Brain pericyte (primary cell): ENCODE results near the gene CHCHD3.
"Not testable (repeated sequence)": the region's sequence is repeated elsewhere in the genome, so short reads cannot be mapped to it uniquely, and the experiment has no call there.

ENCODE experiments used
- DNase-seq: peaks from one replicate; pipeline ENCODE4 v3.0.0-alpha.2; 2012; ENCODE audit warnings: low read depth, low spot score

The CHCHD3 gene

GRCh38 chr7:133044722-133045473 is 37.0 kb downstream of the CHCHD3 start:
- no peak for DNase-seq

DNA sequence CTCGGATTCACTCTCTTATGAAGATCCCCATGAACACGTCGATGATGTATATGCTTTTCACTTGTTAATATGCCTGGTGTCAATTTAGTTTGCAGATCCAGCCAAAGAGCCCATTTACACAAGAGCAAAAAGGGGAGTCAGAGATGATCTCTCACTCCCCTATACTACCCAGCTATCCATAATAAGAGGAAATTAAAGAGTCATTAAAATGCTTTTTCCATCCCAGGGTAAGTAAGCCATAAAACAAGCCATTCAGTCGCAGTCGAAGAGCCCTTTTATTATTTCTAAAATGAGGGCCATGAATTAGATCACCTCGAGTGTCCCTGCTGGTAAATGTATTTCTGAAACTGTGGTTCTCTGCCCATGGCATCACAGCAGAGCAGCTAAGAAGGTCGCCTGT is 41.2 kb downstream of the CHCHD3 start:
- DNase-seq: no peak

GRCh38 chr7:133040178-133040577 is 41.7 kb downstream of the CHCHD3 start:
- DNase-seq: no peak

- DNase-seq: no peak
Measured at GRCh38 chr7:133039614-133040013, 42.3 kb downstream of the CHCHD3 start.

GRCh38 chr7:133036289-133036688 is 45.6 kb downstream of the CHCHD3 start:
- DNase-seq: no peak

GRCh38 chr7:133035240-133035639 is 46.6 kb downstream of the CHCHD3 start:
- DNase-seq: not testable (repeated sequence)

DNA sequence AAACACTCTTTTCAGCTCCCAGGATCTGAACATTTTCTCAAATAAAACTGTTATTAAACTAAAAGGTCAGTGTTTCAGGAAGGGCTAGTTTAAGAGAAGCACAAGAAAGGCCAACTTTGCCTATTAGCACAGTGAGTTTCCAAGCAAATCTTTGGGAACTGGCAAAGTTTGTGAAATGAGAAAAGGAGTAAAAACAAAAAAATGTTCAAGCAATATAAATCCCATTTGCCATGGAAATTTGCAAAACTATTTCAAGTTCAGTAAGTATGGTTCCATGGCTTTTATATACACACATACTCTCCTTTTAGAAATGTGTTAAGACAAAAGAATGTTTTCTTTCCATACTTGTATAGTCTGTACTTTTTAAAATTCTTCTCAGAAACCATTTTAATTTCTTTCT is 51.5 kb downstream of the CHCHD3 start:
- no peak for DNase-seq

- DNase-seq: no peak
Measured at GRCh38 chr7:133029463-133029862, 52.4 kb downstream of the CHCHD3 start.

DNA sequence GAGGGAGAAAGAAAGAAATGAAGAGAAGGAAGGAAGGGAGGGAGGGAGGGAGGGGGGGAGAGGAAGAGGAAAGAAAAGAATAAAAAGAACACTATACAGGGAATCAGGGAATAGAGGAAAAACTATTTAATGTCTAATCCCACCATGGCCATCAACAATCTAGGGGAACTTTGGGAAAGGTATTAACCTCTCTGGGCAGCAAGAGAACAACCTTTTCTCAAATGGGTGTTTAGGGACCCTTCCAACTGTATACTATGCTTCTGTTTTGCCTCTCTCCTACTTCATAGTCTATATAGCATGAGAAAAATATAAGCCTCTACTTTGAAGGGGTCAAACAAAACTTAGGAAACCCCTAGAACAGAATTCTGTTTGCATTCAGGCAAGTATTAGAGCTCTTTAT is 54.5 kb downstream of the CHCHD3 start:
- no peak for DNase-seq

DNA sequence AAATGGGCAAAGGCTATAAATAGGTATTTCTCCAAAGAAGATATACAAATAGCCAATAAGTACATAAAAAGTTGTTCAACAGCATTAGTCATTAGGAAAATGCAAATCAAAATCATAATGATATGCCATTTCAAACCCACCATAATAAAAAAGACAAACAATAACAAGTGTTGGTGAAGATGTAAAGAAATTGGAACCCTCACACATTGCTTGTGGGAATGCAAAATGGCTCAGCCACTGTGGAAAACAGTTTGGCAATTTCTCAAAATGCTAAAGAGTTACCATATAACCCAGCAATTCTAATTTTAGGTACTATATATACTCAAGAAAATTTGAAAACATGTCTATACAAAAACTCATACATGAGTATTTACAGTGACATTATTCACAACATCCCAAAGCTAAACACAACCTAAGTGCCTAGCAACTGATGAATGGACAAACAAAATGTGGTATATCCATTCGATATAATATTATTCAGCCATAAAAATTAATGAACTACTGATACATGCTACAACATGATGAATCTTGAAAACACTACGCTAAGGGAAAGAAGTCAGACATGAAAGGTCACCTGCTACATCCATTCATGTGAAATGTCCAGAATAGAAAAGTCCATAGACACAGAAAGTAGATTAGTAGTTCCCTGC is 55.6 kb downstream of the CHCHD3 start:
- no peak for DNase-seq

- DNase-seq: no peak
Measured at GRCh38 chr7:133025056-133025455, 56.8 kb downstream of the CHCHD3 start.

DNA sequence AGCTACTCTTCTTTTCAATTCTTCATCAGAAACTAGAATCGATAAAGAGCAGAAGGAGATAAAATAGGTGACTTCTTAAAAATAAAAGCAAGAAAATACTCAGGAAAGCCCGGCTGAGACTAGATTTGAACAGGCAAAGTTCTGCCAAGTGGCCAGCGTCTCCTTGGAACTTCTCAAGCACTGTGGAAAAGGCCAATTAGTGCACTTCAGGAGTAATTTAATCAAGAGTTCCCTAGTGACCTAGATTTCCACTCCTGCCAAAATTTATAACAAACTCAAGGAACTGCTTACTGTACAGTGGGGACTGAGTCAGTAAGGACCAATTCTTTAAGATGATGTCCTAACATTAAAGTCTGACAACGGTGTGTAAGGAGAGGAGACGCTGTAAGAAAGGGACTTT is 57.3 kb downstream of the CHCHD3 start:
- no peak for DNase-seq

DNA sequence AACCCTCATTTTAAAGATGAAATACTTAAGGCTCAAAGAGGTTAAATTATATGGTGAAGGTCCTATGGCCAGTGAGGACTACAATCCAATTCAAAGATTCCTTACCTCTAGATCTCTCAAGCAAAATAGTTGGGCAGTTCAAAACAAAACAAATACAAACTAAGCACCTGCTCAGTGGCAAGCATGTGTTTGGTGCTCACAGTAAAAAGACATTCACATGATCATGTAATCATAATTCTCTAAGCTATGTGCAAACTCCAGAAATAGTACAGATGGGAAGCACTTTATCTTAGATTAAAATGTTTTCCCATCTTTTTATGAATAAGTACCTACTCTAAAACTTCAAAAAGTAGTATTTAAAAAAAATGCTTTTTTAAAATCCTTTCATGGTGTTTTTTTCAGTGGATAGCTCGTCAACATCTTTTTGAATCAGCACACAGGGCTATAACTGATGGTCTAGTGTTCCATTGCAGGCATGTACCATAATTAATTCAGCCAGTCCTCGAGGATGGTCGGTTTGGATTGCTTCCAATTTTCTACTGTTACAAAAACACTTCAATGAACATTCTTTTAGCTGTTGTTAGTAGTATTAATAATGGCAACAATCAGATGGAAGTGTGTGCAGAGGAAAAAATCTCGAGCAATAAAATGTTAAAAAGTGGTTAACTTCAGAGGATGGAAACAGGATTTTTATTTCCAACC is 58.4 kb downstream of the CHCHD3 start:
- no peak for DNase-seq

DNA sequence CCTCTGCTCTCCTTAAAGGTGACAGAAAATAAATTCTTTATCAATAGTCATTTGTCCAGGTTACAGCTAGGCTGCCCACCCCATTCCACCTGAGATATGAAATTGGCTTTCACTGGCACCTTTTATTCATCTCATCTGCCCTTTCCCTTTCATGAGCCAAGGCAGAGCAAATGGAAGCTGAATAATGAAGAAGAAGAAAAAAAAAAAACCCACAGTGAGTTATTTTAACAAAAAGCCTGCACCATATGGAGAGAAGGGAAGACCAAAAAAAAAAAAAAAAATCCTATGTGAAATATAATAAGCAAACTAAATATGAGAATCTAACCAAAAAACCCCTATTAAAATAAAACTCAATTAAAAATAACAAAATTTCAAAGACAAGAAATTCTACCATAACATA is 59.2 kb downstream of the CHCHD3 start:
- no peak for DNase-seq

DNA sequence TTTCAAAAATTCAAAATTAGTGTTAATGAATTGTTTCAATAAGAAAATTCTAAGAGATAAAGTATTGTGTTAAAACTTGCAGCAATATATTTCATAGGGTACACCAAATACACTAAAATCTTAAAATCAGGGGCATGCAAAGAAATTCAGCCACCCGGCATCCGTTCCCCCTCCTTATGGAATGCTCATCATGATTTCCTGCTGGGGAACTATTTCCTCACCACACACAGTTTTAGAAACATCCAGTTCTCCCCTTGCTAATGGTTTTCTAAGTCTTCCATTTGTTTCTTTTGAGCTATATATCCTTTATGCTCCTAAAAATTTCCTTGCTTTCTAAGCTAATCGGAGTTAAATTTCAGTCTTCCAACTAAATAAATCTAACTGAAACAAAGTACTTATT is 60.7 kb downstream of the CHCHD3 start:
- peak; percentile 3 for DNase-seq

- DNase-seq: no peak
Measured at GRCh38 chr7:133020496-133020895, 61.4 kb downstream of the CHCHD3 start.

DNA sequence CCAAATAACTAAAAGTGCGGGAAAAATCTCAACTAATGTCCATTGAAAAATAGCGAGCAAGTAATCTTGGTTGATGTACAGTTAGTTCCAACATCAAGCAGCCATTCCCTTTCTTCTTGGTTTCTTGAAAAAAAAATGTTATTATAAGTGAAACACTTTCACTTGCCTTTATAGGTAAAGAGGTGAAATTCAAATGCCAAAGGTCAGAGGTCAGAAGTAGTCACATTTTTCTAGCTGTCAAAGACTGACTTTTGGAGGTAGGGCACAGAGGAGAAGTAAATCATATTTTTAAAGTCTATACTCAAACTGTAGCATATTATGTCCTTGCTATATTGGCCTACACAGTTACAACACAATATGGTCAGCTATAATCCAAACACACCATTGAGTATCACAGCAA is 62.3 kb downstream of the CHCHD3 start:
- no peak for DNase-seq

DNA sequence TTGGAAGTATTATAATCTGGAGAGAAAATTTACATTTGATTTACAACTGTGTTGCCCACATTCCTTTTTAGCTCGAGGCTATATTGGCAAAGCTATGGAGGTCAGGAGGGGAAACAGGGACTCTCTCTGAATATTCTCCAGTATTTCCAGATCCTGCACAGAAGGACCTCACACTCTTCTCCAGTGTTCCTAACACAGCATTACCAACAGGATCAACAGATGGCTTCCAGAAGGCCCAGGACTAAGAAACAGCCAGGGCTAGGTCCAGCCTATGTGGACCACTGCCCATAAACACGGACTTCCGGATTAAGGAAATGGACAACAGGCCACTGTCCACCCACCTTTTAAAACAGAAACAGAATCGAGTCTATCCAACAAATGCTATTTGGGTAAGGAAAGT is 65.3 kb downstream of the CHCHD3 start:
- DNase-seq: no peak

- no peak for DNase-seq
Measured at GRCh38 chr7:133015888-133016287, 66.0 kb downstream of the CHCHD3 start.

DNA sequence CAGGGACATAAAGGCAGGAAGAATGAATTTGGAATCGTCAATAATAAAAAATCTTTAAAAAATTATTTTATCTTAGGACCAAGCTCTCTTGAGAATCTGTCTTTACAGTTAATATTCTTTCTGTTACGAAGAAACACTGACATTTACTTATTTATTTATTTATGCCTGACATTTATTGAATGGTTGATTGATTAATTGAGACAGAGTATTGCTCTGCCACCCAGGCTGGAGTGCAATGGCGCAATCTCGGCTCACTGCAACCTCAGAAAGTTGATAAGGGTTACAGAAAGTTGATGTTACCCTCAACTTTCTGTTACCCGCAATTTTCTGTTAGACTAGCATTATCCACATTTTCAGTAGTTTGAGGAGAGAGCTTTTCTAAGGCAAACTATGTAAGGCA is 70.1 kb downstream of the CHCHD3 start:
- no peak for DNase-seq

- DNase-seq: no peak
Measured at GRCh38 chr7:133009426-133010252, 72.3 kb downstream of the CHCHD3 start.

GRCh38 chr7:133007961-133008360 is 73.9 kb downstream of the CHCHD3 start:
- DNase-seq: no peak
